ENCODE data around the gene MYOZ1. TPM values are rescaled to one million over a fixed set of nuclear protein-coding genes. Genes with fewer than 3 reads are reported as not detected.

Gene MYOZ1
- total RNA-seq, 1 experiment from 2014 or later: not detected

GRCh38 chr10:73646598-73647041, 5.3 kb upstream of the MYOZ1 start:
- H3K9me3 ChIP-seq (ENCODE audit: control insufficient read depth, insufficient read depth, low read depth, low read length): no peaks in the 10 kb centered on the region
- H3K4me1 ChIP-seq (ENCODE audit: control insufficient read depth, insufficient read depth, low read length): no peaks in the 10 kb centered on the region
- no peaks in the 10 kb centered on the region for H3K27me3 ChIP-seq (ENCODE audit: control insufficient read depth, insufficient read depth, low read length)
- H3K4me3 ChIP-seq (ENCODE audit: low read depth in 2 of 2, low read length in 2 of 2): no peak overlapping the region
- BruUV-seq (replicated peaks): no TSS peak
- in situ Hi-C loops (cut with HindIII; ENCODE audit: low pct_unique_long_range_greater_than_20kb, low sequenced_read_pairs): no loop called here
- ChIA-PET POLR2A (no interaction called here), CTCF (no interaction called here)
- no peak for TF ChIP-seq TCF7L2 (IDR thresholded peaks at IDR 0.05; ENCODE audit: low read depth, low read length)
- TF ChIP-seq CTCF (IDR thresholded peaks at IDR 0.05): no peak
- TF ChIP-seq REST (IDR thresholded peaks at IDR 0.05; ENCODE audit: insufficient read depth in 1 of 2, low read depth in 2 of 2, low read length in 1 of 2): no peak
- no peak for TF ChIP-seq POLR2AphosphoS5 (IDR thresholded peaks at IDR 0.05; ENCODE audit: low read depth, low read length)
- TF ChIP-seq SIN3A (IDR thresholded peaks at IDR 0.05; ENCODE audit: borderline replicate concordance, insufficient read depth, low read depth, low read length): no peak
- H3K27ac ChIP-seq (ENCODE audit: low read length): no peak overlapping the region
- H3K36me3 ChIP-seq (ENCODE audit: control insufficient read depth, insufficient read depth, low read length): no peaks in the 10 kb centered on the region
- ATAC-seq (no peak), DNase-seq (ENCODE audit: low read depth, low spot score) (no peak)
- intact Hi-C loops (cut with micrococcal nuclease; ENCODE audit: unreplicated experiment): loop anchor here (10.0 kb wide), 1 partner anchor 382 kb away; no protein-coding TSS in a partner anchor

GRCh38 chr10:73645251-73645650, 4.0 kb upstream of the MYOZ1 start:
- BruUV-seq (replicated peaks): no TSS peak
- in situ Hi-C loops (cut with HindIII; ENCODE audit: low pct_unique_long_range_greater_than_20kb, low sequenced_read_pairs): no loop called here

More at GRCh38 chr10:73645251-73645650, 4.0 kb upstream of the MYOZ1 start:
- ChIA-PET CTCF (interaction anchor here (3.0 kb wide), 1 partner anchor 116 kb away, joined by 23 read pairs; no protein-coding TSS in a partner anchor), POLR2A (interaction anchor here (0.7 kb wide), 1 partner anchor 15 kb away, joined by 8 read pairs; no protein-coding TSS in a partner anchor)
- Histone ChIP-seq H3K36me3 (ENCODE audit: control insufficient read depth, insufficient read depth, low read length) (no peaks in the 10 kb centered on the region), H3K4me3 (ENCODE audit: low read depth in 2 of 2, low read length in 2 of 2) (no peak overlapping the region), H3K4me1 (ENCODE audit: control insufficient read depth, insufficient read depth, low read length) (no peaks in the 10 kb centered on the region), H3K27me3 (ENCODE audit: control insufficient read depth, insufficient read depth, low read length) (no peaks in the 10 kb centered on the region), H3K27ac (ENCODE audit: low read length) (no peak overlapping the region), H3K9me3 (ENCODE audit: control insufficient read depth, insufficient read depth, low read depth, low read length) (no peaks in the 10 kb centered on the region)
- ATAC-seq: no peak
- no peak for TF ChIP-seq TCF7L2 (IDR thresholded peaks at IDR 0.05; ENCODE audit: low read depth, low read length)
- TF ChIP-seq SIN3A (IDR thresholded peaks at IDR 0.05; ENCODE audit: borderline replicate concordance, insufficient read depth, low read depth, low read length): no peak
- no peak for TF ChIP-seq POLR2AphosphoS5 (IDR thresholded peaks at IDR 0.05; ENCODE audit: low read depth, low read length)
- TF ChIP-seq CTCF (IDR thresholded peaks at IDR 0.05): no peak
- no peak for TF ChIP-seq REST (IDR thresholded peaks at IDR 0.05; ENCODE audit: insufficient read depth in 1 of 2, low read depth in 2 of 2, low read length in 1 of 2)
- intact Hi-C loops (cut with micrococcal nuclease; ENCODE audit: unreplicated experiment): loop anchor here (10.0 kb wide), 1 partner anchor 380 kb away; no protein-coding TSS in a partner anchor
- DNase-seq (ENCODE audit: low read depth, low spot score): no peak

Measured in Panc1 (cell line).